ENCODE measurements around the gene DCAF6.
A peak's percentile ranks its signal among the peaks of the same experiment; 100 is the strongest.
"Not testable (repeated sequence)": the region's sequence is repeated elsewhere in the genome, so short reads cannot be mapped to it uniquely, and the experiment has no call there.

Gene DCAF6, protein sequence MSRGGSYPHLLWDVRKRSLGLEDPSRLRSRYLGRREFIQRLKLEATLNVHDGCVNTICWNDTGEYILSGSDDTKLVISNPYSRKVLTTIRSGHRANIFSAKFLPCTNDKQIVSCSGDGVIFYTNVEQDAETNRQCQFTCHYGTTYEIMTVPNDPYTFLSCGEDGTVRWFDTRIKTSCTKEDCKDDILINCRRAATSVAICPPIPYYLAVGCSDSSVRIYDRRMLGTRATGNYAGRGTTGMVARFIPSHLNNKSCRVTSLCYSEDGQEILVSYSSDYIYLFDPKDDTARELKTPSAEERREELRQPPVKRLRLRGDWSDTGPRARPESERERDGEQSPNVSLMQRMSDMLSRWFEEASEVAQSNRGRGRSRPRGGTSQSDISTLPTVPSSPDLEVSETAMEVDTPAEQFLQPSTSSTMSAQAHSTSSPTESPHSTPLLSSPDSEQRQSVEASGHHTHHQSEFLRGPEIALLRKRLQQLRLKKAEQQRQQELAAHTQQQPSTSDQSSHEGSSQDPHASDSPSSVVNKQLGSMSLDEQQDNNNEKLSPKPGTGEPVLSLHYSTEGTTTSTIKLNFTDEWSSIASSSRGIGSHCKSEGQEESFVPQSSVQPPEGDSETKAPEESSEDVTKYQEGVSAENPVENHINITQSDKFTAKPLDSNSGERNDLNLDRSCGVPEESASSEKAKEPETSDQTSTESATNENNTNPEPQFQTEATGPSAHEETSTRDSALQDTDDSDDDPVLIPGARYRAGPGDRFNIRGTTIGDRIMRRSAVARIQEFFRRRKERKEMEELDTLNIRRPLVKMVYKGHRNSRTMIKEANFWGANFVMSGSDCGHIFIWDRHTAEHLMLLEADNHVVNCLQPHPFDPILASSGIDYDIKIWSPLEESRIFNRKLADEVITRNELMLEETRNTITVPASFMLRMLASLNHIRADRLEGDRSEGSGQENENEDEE

GRCh38 chr1:167936068-167936929 is at the start of gene DCAF6:
Gene DCAF6 (plus strand): TSS chr1:167936683. CDS start chr1:167936912, 229 bp downstream.
- H3K27ac ChIP-seq (ENCODE audit: low read length), result peak within 1 kb of the TSS; percentile 97
- peak within 1 kb of the TSS; percentile 95 for H3K4me3 ChIP-seq (ENCODE audit: low read length)
- H3K4me1 ChIP-seq (ENCODE audit: insufficient read depth, low read length), result peaks cover 13% of the 10 kb centered on the region; the same call in 1 of the 2 replicates
- H3K27me3 ChIP-seq (ENCODE audit: insufficient read depth, low read length), result no peaks in the 10 kb centered on the region
- peak within 1 kb of the TSS; percentile 100 for H3K9ac ChIP-seq (ENCODE audit: low read depth, low read length)
- no peaks in the 10 kb centered on the region for H3K9me3 ChIP-seq (ENCODE audit: insufficient read depth, low read depth, low read length)
- H3K36me3 ChIP-seq (ENCODE audit: insufficient read depth, low read depth, low read length), result no peaks in the 10 kb centered on the region

GRCh38 chr1:167887187-167887586 is 49.3 kb upstream of the DCAF6 start:
- H3K9me3 ChIP-seq (ENCODE audit: insufficient read depth, low read depth, low read length); H3K4me3 ChIP-seq (ENCODE audit: low read length); H3K27ac ChIP-seq (ENCODE audit: low read length); H3K27me3 ChIP-seq (ENCODE audit: insufficient read depth, low read length); H3K4me1 ChIP-seq (ENCODE audit: insufficient read depth, low read length); H3K9ac ChIP-seq (ENCODE audit: low read depth, low read length); H3K36me3 ChIP-seq (ENCODE audit: insufficient read depth, low read depth, low read length): not testable (repeated sequence)

DNA sequence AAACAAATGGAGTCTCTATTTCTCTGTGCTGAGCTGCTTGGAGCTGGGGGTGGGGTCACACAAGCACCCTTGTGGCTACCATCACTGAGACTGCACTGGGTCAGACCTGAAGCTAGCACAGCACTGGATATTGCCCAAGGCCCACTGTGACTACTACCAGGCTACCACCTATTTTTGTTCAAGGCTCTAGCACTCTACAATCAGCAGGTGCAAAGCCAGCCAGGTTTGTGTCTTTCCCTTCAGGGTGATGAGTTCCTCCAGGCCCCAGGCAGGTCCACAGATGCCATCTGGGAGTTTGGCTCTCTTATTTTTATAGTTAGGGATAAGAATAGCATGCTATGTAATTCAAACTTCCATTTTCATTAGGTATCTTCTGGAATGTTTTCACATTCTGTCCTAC is 46.1 kb upstream of the DCAF6 start:
- Histone ChIP-seq H3K27ac (ENCODE audit: low read length) (no peak overlapping the region), H3K9ac (ENCODE audit: low read depth, low read length) (no peak overlapping the region), H3K9me3 (ENCODE audit: insufficient read depth, low read depth, low read length) (no peaks in the 10 kb centered on the region), H3K4me3 (ENCODE audit: low read length) (no peak overlapping the region), H3K4me1 (ENCODE audit: insufficient read depth, low read length) (no peaks in the 10 kb centered on the region), H3K36me3 (ENCODE audit: insufficient read depth, low read depth, low read length) (no peaks in the 10 kb centered on the region), H3K27me3 (ENCODE audit: insufficient read depth, low read length) (no peaks in the 10 kb centered on the region)

DNA sequence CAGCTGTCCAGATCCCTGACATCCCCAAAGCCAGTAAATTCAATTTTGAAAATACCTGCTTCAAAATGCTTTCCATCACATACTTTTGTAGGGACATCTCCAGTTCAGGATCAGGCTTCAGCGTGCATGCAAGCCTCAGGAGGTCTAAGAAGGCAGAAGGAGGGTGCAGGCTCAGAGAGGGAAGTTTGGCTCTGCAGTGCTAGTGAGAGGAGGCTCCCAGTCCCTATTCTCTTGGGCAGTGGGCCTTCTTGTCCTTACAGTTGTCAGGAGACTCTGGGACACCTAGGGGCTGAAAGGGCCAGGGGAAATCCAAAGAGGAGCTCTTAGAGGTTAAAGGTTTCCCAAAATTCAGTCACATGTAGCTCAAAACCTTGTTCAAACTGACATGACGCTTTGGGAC is 42.7 kb upstream of the DCAF6 start:
- Histone ChIP-seq H3K9me3 (ENCODE audit: insufficient read depth, low read depth, low read length) (no peaks in the 10 kb centered on the region), H3K27me3 (ENCODE audit: insufficient read depth, low read length) (no peaks in the 10 kb centered on the region), H3K9ac (ENCODE audit: low read depth, low read length) (no peak overlapping the region), H3K4me3 (ENCODE audit: low read length) (no peak overlapping the region), H3K27ac (ENCODE audit: low read length) (no peak overlapping the region), H3K4me1 (ENCODE audit: insufficient read depth, low read length) (no peaks in the 10 kb centered on the region), H3K36me3 (ENCODE audit: insufficient read depth, low read depth, low read length) (no peaks in the 10 kb centered on the region)

- no peaks in the 10 kb centered on the region for H3K36me3 ChIP-seq (ENCODE audit: insufficient read depth, low read depth, low read length)
- no peak overlapping the region for H3K27ac ChIP-seq (ENCODE audit: low read length)
- no peak overlapping the region for H3K9ac ChIP-seq (ENCODE audit: low read depth, low read length)
- no peaks in the 10 kb centered on the region for H3K4me1 ChIP-seq (ENCODE audit: insufficient read depth, low read length)
- H3K4me3 ChIP-seq (ENCODE audit: low read length), result no peak overlapping the region
- H3K27me3 ChIP-seq (ENCODE audit: insufficient read depth, low read length), result no peaks in the 10 kb centered on the region
- no peaks in the 10 kb centered on the region for H3K9me3 ChIP-seq (ENCODE audit: insufficient read depth, low read depth, low read length)
Measured at GRCh38 chr1:167898578-167899222, 37.8 kb upstream of the DCAF6 start.

GRCh38 chr1:167899253-167899681 is 37.2 kb upstream of the DCAF6 start:
- Histone ChIP-seq H3K4me3 (ENCODE audit: low read length) (no peak overlapping the region), H3K4me1 (ENCODE audit: insufficient read depth, low read length) (no peaks in the 10 kb centered on the region), H3K27me3 (ENCODE audit: insufficient read depth, low read length) (no peaks in the 10 kb centered on the region), H3K9me3 (ENCODE audit: insufficient read depth, low read depth, low read length) (no peaks in the 10 kb centered on the region), H3K9ac (ENCODE audit: low read depth, low read length) (no peak overlapping the region), H3K27ac (ENCODE audit: low read length) (no peak overlapping the region), H3K36me3 (ENCODE audit: insufficient read depth, low read depth, low read length) (no peaks in the 10 kb centered on the region)

- Histone ChIP-seq H3K4me1 (ENCODE audit: insufficient read depth, low read length) (peaks cover 11% of the 10 kb centered on the region; the same call in 1 of the 2 replicates), H3K36me3 (ENCODE audit: insufficient read depth, low read depth, low read length) (no peaks in the 10 kb centered on the region), H3K27me3 (ENCODE audit: insufficient read depth, low read length) (no peaks in the 10 kb centered on the region), H3K9me3 (ENCODE audit: insufficient read depth, low read depth, low read length) (no peaks in the 10 kb centered on the region), H3K9ac (ENCODE audit: low read depth, low read length) (no peak overlapping the region), H3K27ac (ENCODE audit: low read length) (no peak overlapping the region), H3K4me3 (ENCODE audit: low read length) (no peak overlapping the region)
Measured at GRCh38 chr1:167900907-167901306, 35.6 kb upstream of the DCAF6 start.

DNA sequence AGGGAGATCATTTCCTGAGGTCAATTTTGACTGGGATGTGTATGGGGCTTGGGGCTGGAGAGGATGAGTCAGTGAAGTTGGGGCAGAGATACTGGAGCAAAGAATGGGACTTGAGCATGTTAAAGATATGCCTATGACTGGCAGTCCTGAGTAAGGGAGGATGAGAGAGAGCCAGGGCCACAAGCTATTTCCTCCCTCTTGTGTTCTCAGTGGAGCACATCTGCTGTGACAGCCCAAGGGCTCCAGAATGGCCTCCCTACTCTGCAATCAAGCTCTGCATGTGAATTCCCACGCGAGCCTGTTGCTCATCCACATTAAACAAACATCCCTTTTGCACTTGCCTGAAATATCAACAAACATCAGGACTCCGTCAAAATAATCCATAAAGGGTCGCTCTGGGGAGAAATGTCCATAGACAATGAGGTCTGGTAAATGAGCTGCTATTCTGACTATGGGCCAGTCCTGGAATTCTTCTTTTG is 31.8 kb upstream of the DCAF6 start:
- Histone ChIP-seq H3K27me3 (ENCODE audit: insufficient read depth, low read length) (no peaks in the 10 kb centered on the region), H3K36me3 (ENCODE audit: insufficient read depth, low read depth, low read length) (no peaks in the 10 kb centered on the region), H3K27ac (ENCODE audit: low read length) (no peak overlapping the region), H3K4me3 (ENCODE audit: low read length) (no peak overlapping the region), H3K9ac (ENCODE audit: low read depth, low read length) (no peak overlapping the region), H3K9me3 (ENCODE audit: insufficient read depth, low read depth, low read length) (peaks cover 10% of the 10 kb centered on the region), H3K4me1 (ENCODE audit: insufficient read depth, low read length) (peaks cover 11% of the 10 kb centered on the region; the same call in 1 of the 2 replicates)

DNA sequence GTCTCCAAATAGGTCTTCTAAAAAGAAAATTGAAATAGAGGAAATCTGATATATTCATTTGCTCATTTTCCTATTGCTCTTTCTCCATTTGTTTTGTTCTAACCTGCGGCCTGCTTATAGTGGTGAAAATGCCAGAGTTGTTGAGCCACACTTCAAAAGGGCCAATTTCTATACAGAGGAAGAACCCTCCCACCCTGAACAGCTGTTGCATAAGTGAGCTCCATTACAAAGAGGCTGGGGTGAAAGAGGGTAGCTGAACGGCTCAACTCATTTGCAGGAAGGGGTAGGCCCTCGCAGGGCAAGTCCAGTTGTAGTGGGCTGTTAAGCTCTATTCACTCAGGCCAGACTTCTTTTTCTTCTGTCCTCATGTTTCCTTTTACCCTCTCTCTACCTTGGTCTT is 31.3 kb upstream of the DCAF6 start:
- peaks cover 15% of the 10 kb centered on the region for H3K9me3 ChIP-seq (ENCODE audit: insufficient read depth, low read depth, low read length)
- no peak overlapping the region for H3K9ac ChIP-seq (ENCODE audit: low read depth, low read length)
- no peak overlapping the region for H3K27ac ChIP-seq (ENCODE audit: low read length)
- no peaks in the 10 kb centered on the region for H3K27me3 ChIP-seq (ENCODE audit: insufficient read depth, low read length)
- H3K4me1 ChIP-seq (ENCODE audit: insufficient read depth, low read length), result peaks cover 11% of the 10 kb centered on the region; the same call in 1 of the 2 replicates
- no peak overlapping the region for H3K4me3 ChIP-seq (ENCODE audit: low read length)
- H3K36me3 ChIP-seq (ENCODE audit: insufficient read depth, low read depth, low read length), result no peaks in the 10 kb centered on the region

- no peak overlapping the region for H3K27ac ChIP-seq (ENCODE audit: low read length)
- no peaks in the 10 kb centered on the region for H3K36me3 ChIP-seq (ENCODE audit: insufficient read depth, low read depth, low read length)
- no peaks in the 10 kb centered on the region for H3K27me3 ChIP-seq (ENCODE audit: insufficient read depth, low read length)
- H3K9me3 ChIP-seq (ENCODE audit: insufficient read depth, low read depth, low read length), result peaks cover 18% of the 10 kb centered on the region
- peaks cover 11% of the 10 kb centered on the region; the same call in 1 of the 2 replicates for H3K4me1 ChIP-seq (ENCODE audit: insufficient read depth, low read length)
- H3K9ac ChIP-seq (ENCODE audit: low read depth, low read length), result no peak overlapping the region
- H3K4me3 ChIP-seq (ENCODE audit: low read length), result no peak overlapping the region
Measured at GRCh38 chr1:167905671-167906070, 30.8 kb upstream of the DCAF6 start.

Data from iPS-20b (cell line).